IMR-90 (cell line): Measurements from ENCODE around the gene ZNF791. TPM values are rescaled to one million over a fixed set of nuclear protein-coding genes. Genes with fewer than 3 reads are reported as not detected.
"Not testable (repeated sequence)": the region's sequence is repeated elsewhere in the genome, so short reads cannot be mapped to it uniquely, and the experiment has no call there.

Experiments used
- ATAC-seq: fragments of 200-7000 bp; cut with Tn5 transposase; 2 replicates; pipeline ENCODE4 v1.9.1; 2020; ENCODE audit warnings: low read depth, mild to moderate bottlenecking, moderate library complexity
- BruUV-seq: library from RNA; stranded (reverse); fragments of 400-500 nt; replicated peaks from 2 replicates; lab custom pipeline; 2021; lab: Mats Ljungman, UMichigan
- CTCF ChIA-PET: fragments of 300-600 bp; formaldehyde crosslinking; extraction: SDS; loops from one replicate; lab custom pipeline; 2021; ENCODE audit warnings: antibody characterized with exemption; lab: Yijun Ruan, JAX
- POLR2A ChIA-PET: fragments of 300-600 bp; sonication (Branson Sonifier 250); formaldehyde crosslinking; loops from one replicate; lab custom pipeline; 2022; ENCODE audit warnings: antibody characterized with exemption; ENCODE audit not compliant: unreplicated experiment; lab: Charles Lee
- DNase-seq: peaks from one replicate; pipeline ENCODE4 v3.0.0; 2013
- H2AFZ ChIP-seq: replicated peaks from 2 replicates; pipeline ENCODE3; 2013; ENCODE audit warnings: low read length, mild to moderate bottlenecking; ENCODE audit not compliant: poor library complexity
- H2AK5ac ChIP-seq: 2 replicates; pipeline ENCODE4 v1.6.1; 2013; ENCODE audit warnings: low read depth, low read length, inconsistent platforms
- H2AK9ac ChIP-seq: replicated peaks from 2 replicates; pipeline ENCODE3; 2013; ENCODE audit warnings: mild to moderate bottlenecking, low read depth, low read length, moderate library complexity; ENCODE audit not compliant: poor library complexity
- H2BK120ac ChIP-seq: 2 replicates; pipeline ENCODE4 v1.6.1; 2013; ENCODE audit warnings: low read depth, low read length, inconsistent platforms
- H2BK15ac ChIP-seq: 3 replicates; pipeline ENCODE4 v1.6.1; 2013; ENCODE audit warnings: low read depth, low read length, inconsistent platforms
- H2BK20ac ChIP-seq: 2 replicates; pipeline ENCODE4 v1.6.1; 2013; ENCODE audit warnings: low read depth, mild to moderate bottlenecking, inconsistent platforms, low read length, moderate library complexity
- H2BK5ac ChIP-seq: 2 replicates; pipeline ENCODE4 v1.6.1; 2013; ENCODE audit warnings: mild to moderate bottlenecking, low read depth, low read length, inconsistent platforms; ENCODE audit not compliant: poor library complexity, severe bottlenecking
- H3K14ac ChIP-seq: replicated peaks from 2 replicates; pipeline ENCODE4 v1.6.1; 2013; ENCODE audit warnings: low read depth, low read length, inconsistent platforms
- H3K18ac ChIP-seq: 2 replicates; pipeline ENCODE4 v1.6.1; 2013; ENCODE audit warnings: low read depth, low read length, control low read depth
- H3K23ac ChIP-seq: 2 replicates; pipeline ENCODE4 v1.6.1; 2013; ENCODE audit warnings: low read depth, low read length, inconsistent platforms
- H3K27ac ChIP-seq: 2 replicates; pipeline ENCODE4 v1.5.1; 2013; ENCODE audit warnings: mild to moderate bottlenecking, control low read depth, low read length; ENCODE audit not compliant: insufficient read depth
- H3K27me3 ChIP-seq: 2 replicates; pipeline ENCODE4 v1.6.1; 2013; ENCODE audit warnings: low read length; ENCODE audit not compliant: control insufficient read depth, insufficient read depth
- H3K36me3 ChIP-seq: 2 replicates; pipeline ENCODE4 v1.6.1; 2013; ENCODE audit warnings: low read length, mixed read lengths; ENCODE audit not compliant: control insufficient read depth, insufficient read depth
- H3K4ac ChIP-seq: 2 replicates; pipeline ENCODE4 v1.6.1; 2013; ENCODE audit warnings: low read depth, low read length, inconsistent platforms
- H3K4me1 ChIP-seq: 2 replicates; pipeline ENCODE4 v1.6.1; 2013; ENCODE audit warnings: low read length, mixed read lengths; ENCODE audit not compliant: control insufficient read depth, insufficient read depth
- H3K4me2 ChIP-seq: 2 replicates; pipeline ENCODE4 v1.6.1; 2013; ENCODE audit warnings: low read depth, mild to moderate bottlenecking, control low read depth, low read length, moderate library complexity
- H3K4me3 ChIP-seq: 2 replicates; pipeline ENCODE4 v1.5.1; 2013; ENCODE audit warnings: low read depth, mild to moderate bottlenecking, control low read depth, low read length, moderate library complexity; ENCODE audit not compliant: insufficient read depth
- H3K56ac ChIP-seq: 2 replicates; pipeline ENCODE4 v1.6.1; 2013; ENCODE audit warnings: low read length, inconsistent platforms; ENCODE audit not compliant: insufficient read depth; ENCODE audit errors: extremely low read depth
- H3K79me1 ChIP-seq, 2 experiments: 2 replicates each; pipeline ENCODE4 v1.6.1; 2013; ENCODE audit warnings: low read length in 2 of 2, inconsistent platforms in 1 of 2, low read depth in 1 of 2
- H3K9ac ChIP-seq: 2 replicates; pipeline ENCODE4 v1.6.1; 2013; ENCODE audit warnings: low read depth, low read length, control low read depth
- H3K9me1 ChIP-seq: 2 replicates; pipeline ENCODE4 v1.6.1; 2013; ENCODE audit warnings: low read length, inconsistent platforms; ENCODE audit not compliant: insufficient read depth
- H3K9me3 ChIP-seq: 2 replicates; pipeline ENCODE4 v1.6.1; 2013; ENCODE audit warnings: low read length; ENCODE audit not compliant: control insufficient read depth, insufficient read depth
- H4K20me1 ChIP-seq: 2 replicates; pipeline ENCODE4 v1.6.1; 2013; ENCODE audit warnings: low read length, inconsistent platforms; ENCODE audit not compliant: insufficient read depth
- H4K5ac ChIP-seq: 2 replicates; pipeline ENCODE4 v1.6.1; 2013; ENCODE audit warnings: mild to moderate bottlenecking, low read depth, low read length, control low read depth
- H4K8ac ChIP-seq, 2 experiments: 2 replicates each; pipeline ENCODE4 v1.6.1; 2013; ENCODE audit warnings: low read depth in 2 of 2, low read length in 2 of 2, control low read depth in 1 of 2, inconsistent platforms in 1 of 2
- H4K91ac ChIP-seq: 2 replicates; pipeline ENCODE4 v1.6.1; 2013; ENCODE audit warnings: low read depth, low read length, inconsistent platforms; ENCODE audit not compliant: insufficient read depth
- BHLHE40 ChIP-seq: fragments of 150-350 bp; IDR thresholded peaks from 2 replicates; pipeline ENCODE4 v1.6.1; 2016; ENCODE audit warnings: mild to moderate bottlenecking, low read depth, low read length
- CEBPB ChIP-seq: IDR thresholded peaks from 2 replicates; pipeline ENCODE4 v1.6.1; 2012; ENCODE audit warnings: low read depth, low read length, improper control_type of control experiment
- NFE2L2 ChIP-seq: fragments of 150-350 bp; IDR thresholded peaks from 2 replicates; pipeline ENCODE4 v1.6.1; 2016; ENCODE audit warnings: low read depth, mild to moderate bottlenecking, low read length
- SMC3 ChIP-seq: fragments of 150-350 bp; IDR thresholded peaks from 2 replicates; pipeline ENCODE4 v1.6.1; 2016; ENCODE audit warnings: low read depth, mild to moderate bottlenecking, antibody characterized with exemption, low read length, moderate library complexity
- WGBS, 2 experiments: methylation state at CpG; one replicate each; pipeline versions ENCODE4 v1.1.5 to v1.1.7; 2013; ENCODE audit warnings: missing lambda C conversion rate in 2 of 2; ENCODE audit not compliant: insufficient read length in 1 of 2; ENCODE audit errors: extremely low coverage in 2 of 2; 5-methylcytosine and 5-hydroxymethylcytosine counted together
- dilution Hi-C: fragments of 300-500 bp; cut with HindIII; formaldehyde crosslinking; loops from one replicate; pipeline ENCODE4 v1.14.3; 2018; ENCODE audit warnings: low sequenced_read_pairs; ENCODE audit not compliant: unreplicated experiment
- in situ Hi-C: fragments of 300-500 bp; cut with MboI; formaldehyde crosslinking; loops from 3 replicates; pipeline ENCODE4 v1.14.3; 2019; ENCODE audit warnings: low sequenced_read_pairs, inconsistent platforms, mixed read lengths
- intact Hi-C: fragments of 100-400 bp; cut with micrococcal nuclease; formaldehyde crosslinking; loops from 2 replicates; pipeline ENCODE4 v1.10.0; 2022
- polyA plus RNA-seq, 3 experiments: library from polyadenylated mRNA; depleted of rRNA; stranded (reverse); fragments of >200 nt; gene quantifications; 2 replicates each; pipeline ENCODE4 v1.2.3, GENCODE V29; 2012; ENCODE audit warnings: low replicate concordance in 1 of 3
- total RNA-seq: library from RNA; depleted of rRNA; stranded (reverse); fragments of >200 nt; gene quantifications from 2 replicates; pipeline ENCODE4 v1.2.3, GENCODE V29; 2012
- TF ChIP-seq, protein P1 (sequence below): fragments of 150-350 bp; IDR thresholded peaks from 2 replicates; pipeline ENCODE4 v1.6.1; 2016; ENCODE audit warnings: low read depth, mild to moderate bottlenecking, low read length, moderate library complexity, borderline replicate concordance

The ZNF791 gene
- total and polyA plus RNA-seq, 2 of the 4 experiments (the other 2 are of a cell fraction) = 7.1 to 15.8 TPM

DNA sequence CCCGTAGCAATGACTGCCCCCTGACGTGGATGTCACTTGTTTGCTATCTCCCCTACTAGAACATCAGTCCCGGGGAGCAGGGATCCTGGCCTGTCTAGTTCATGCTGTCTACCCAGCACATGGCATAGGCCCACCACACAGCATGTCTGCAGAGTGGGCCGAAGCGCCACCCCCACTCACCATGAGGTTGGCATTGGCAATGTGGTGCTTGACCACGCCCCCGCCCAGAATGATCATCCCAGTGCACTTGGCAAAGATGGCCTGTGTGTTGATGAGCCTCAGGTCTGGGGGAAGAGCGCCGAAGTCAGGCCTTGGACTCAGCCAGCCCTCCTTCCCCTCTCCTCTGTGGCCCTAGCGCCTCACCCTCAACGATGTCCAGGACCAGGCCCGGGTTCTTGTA lies 66.2 kb downstream of the ZNF791 start:
- Histone ChIP-seq H3K27ac (no peak overlapping the region), H3K4me3 (no peak overlapping the region), H2AK5ac (no peak overlapping the region), H3K9me3 (no peaks in the 10 kb centered on the region), H2BK15ac (no peak overlapping the region), H3K27me3 (no peaks in the 10 kb centered on the region), H3K56ac (no peak overlapping the region), H4K91ac (no peak overlapping the region), H3K4me2 (no peak overlapping the region), H3K36me3 (peaks cover 53% of the 10 kb centered on the region), H2BK5ac (no peak overlapping the region), H2AK9ac (peak overlapping the region; percentile 19), H3K79me1 (peaks cover 13 to 43% of the 10 kb centered on the region in 2 experiments), H4K5ac (no peak overlapping the region), H4K20me1 (peaks cover 15% of the 10 kb centered on the region), H3K4ac (no peak overlapping the region), H3K4me1 (no peaks in the 10 kb centered on the region), H3K9me1 (peaks cover 7% of the 10 kb centered on the region; the same call in 1 of the 2 replicates), H2BK120ac (no peak overlapping the region), H2AFZ (no peak overlapping the region), H2BK20ac (no peak overlapping the region), H3K23ac (no peak overlapping the region), H4K8ac (no peak overlapping the region), H3K14ac (no peak overlapping the region), H3K9ac (no peak overlapping the region), H3K18ac (no peak overlapping the region)
- WGBS, 2 experiments = 90% methylated on average over 3 of the region's 12 CpGs; no CpG with 5 or more reads in 1 of the 2 experiments
- DNase-seq (no peak), ATAC-seq (no peak)
- CTCF ChIA-PET = interaction anchor here (0.7 kb wide), 1 partner anchor 10 kb away, joined by 3 read pairs; the partner anchor contains the start of genes MAN2B1 and WDR83
- dilution Hi-C loops = no loop called here
- in situ Hi-C loops = no loop called here
- no TSS peak for BruUV-seq
- POLR2A ChIA-PET = no interaction called here
- intact Hi-C loops = loop anchor here (1.0 kb wide), 2 partner anchors 119 to 170 kb away; no protein-coding TSS in a partner anchor
- TF ChIP-seq CEBPB = no peak
- TF ChIP-seq NFE2L2 = no peak
- TF ChIP-seq, protein P1, sequence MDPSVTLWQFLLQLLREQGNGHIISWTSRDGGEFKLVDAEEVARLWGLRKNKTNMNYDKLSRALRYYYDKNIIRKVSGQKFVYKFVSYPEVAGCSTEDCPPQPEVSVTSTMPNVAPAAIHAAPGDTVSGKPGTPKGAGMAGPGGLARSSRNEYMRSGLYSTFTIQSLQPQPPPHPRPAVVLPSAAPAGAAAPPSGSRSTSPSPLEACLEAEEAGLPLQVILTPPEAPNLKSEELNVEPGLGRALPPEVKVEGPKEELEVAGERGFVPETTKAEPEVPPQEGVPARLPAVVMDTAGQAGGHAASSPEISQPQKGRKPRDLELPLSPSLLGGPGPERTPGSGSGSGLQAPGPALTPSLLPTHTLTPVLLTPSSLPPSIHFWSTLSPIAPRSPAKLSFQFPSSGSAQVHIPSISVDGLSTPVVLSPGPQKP = no peak
- no peak for TF ChIP-seq SMC3
- TF ChIP-seq BHLHE40 = no peak

DNA sequence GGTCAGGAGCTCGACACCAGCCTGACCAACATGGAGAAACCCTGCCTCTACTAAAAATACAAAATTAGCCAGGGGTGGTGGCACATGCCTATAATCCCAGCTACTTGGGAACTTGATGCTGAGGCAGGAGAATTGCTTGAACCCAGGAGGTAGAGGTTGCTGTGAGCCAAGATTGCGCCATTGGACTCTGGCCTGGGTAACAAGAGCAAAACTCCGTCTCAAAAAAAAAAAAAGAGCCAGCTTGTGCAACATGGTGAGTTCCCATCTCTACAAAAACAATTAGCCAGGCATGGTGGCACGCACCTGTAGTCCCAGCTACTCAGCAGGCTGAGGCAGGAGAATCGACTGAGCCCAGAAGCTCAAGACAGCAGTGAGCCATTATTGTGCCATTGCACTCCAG lies 67.3 kb downstream of the ZNF791 start:
- ChIA-PET POLR2A (interaction anchor here (0.6 kb wide), 1 partner anchor 44 kb away, joined by 4 read pairs; no protein-coding TSS in a partner anchor), CTCF (interaction anchor here (1.1 kb wide), 1 partner anchor 9 kb away, joined by 3 read pairs; no protein-coding TSS in a partner anchor)
- in situ Hi-C loops, H3K27me3 ChIP-seq, dilution Hi-C loops, H2AK5ac ChIP-seq, H4K5ac ChIP-seq, H3K4me2 ChIP-seq, intact Hi-C loops, H3K27ac ChIP-seq, H4K8ac ChIP-seq, H3K4me3 ChIP-seq, H2BK20ac ChIP-seq, H3K14ac ChIP-seq, BruUV-seq, H4K91ac ChIP-seq, H3K9me1 ChIP-seq, H3K23ac ChIP-seq, H3K4me1 ChIP-seq, H2AFZ ChIP-seq, ATAC-seq, H3K9ac ChIP-seq, H2BK5ac ChIP-seq, H2AK9ac ChIP-seq, H3K18ac ChIP-seq, H3K56ac ChIP-seq, DNase-seq, H2BK120ac ChIP-seq, H3K9me3 ChIP-seq, H2BK15ac ChIP-seq, H3K4ac ChIP-seq: not testable (repeated sequence)
- 90% methylated on average over 4 of the region's 5 CpGs; no CpG with 5 or more reads in 1 of the 2 experiments for WGBS, 2 experiments
- peaks cover 13 to 43% of the 10 kb centered on the region in 2 experiments for H3K79me1 ChIP-seq
- H4K20me1 ChIP-seq = peaks cover 15% of the 10 kb centered on the region
- H3K36me3 ChIP-seq = peaks cover 49% of the 10 kb centered on the region
